Amygdala (tissue), 56 donors: Measurements from ENCODE around the gene YLPM1.
A peak's percentile ranks its signal among the peaks of the same experiment; 100 is the strongest.

ENCODE experiments used
- DNase-seq, 56 donors: peaks; one replicate each; lab custom pipeline; 2025; lab: John Stamatoyannopoulos, UW

Gene YLPM1

GRCh38 chr14:74785056-74785613 is 22.0 kb downstream of the YLPM1 start:
- DNase-seq = no peak

- no peak for DNase-seq
Measured at GRCh38 chr14:74786796-74787315, 23.7 kb downstream of the YLPM1 start.

- DNase-seq = no peak
Measured at GRCh38 chr14:74792249-74793039, 29.3 kb downstream of the YLPM1 start.

DNA sequence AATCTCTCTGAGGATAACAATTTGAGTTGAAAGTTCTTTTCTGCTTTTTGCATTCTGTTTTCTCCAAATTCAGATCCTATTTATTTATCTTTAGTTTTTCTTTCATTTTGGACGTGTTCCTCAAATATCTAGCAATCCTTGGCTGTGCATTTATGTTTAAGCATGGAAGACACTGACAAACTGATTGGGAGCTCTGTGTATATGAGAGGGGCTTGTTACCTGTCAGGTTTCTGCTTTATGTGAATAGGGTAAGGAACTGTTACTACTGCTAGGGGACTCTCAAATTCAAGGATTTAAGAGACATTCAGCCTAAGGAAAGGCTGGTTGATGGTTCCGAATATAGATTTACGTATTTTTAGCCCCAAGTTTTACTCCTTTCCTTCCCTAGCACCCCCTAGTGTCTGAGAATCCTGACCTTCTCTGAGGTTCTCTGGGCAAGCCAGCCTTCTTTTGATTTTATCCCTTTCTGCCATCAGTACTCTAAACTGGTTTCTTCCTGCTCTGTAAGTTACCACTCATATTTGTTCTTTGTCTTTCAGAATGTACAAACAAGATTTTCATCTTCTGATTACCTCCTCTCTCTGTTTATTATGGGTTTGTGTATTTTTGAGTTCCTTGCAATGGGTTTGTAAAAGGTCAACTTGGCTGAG is 30.5 kb downstream of the YLPM1 start:
- no peak for DNase-seq

- DNase-seq = no peak
Measured at GRCh38 chr14:74794947-74795346, 31.8 kb downstream of the YLPM1 start.

- DNase-seq = no peak
Measured at GRCh38 chr14:74799765-74800164, 36.6 kb downstream of the YLPM1 start.

DNA sequence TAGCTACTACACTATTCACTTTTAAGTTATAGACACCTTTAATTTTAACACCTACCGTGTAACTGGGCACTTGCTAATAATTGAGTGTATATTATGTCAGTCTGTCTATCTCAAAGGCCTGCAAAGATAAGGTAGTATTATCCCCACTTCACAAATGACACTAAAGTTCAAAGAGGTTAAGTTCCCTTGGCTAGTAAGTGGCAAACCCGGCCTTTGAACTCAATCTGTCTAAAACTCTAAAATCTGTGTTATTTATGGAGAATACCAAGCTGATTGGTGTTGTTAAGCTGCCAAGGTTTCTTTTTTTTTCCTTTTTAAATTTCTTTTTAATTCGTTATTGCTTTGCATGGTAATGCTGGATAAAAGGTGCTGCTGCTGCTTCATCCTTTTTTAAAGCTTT is 37.7 kb downstream of the YLPM1 start:
- no peak for DNase-seq

GRCh38 chr14:74801396-74801795 is 38.3 kb downstream of the YLPM1 start:
- DNase-seq = no peak

DNA sequence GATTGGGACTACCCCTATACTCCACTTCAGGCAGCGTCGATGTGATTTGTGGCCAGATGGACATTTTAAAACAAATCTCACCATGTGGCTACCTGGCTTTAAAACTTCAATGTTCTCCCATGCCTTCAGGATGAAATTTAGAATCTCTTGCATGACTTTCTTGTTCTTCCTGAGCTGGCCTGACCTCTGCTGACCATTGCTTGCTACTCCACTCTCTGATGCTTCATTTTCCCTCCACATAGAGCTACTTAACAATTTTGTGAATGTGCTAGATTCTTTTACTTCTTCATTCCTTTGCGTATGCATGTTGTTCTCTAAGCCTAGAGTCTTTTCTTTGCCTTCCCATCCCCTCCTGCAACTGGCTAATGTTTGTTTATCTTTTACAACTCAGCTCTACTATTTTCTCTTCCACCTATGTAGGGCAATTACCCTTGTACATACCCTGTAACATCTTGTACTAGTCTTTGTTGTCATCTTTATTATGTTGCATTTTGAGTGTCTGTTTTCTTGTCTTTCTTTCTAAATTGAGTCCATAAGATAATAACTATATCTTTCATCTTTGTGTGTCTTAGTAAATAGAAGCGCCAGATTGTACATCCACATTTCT is 41.2 kb downstream of the YLPM1 start:
- peak in 4 of 56 donors; percentile 0 to 4 (median 1) for DNase-seq

DNA sequence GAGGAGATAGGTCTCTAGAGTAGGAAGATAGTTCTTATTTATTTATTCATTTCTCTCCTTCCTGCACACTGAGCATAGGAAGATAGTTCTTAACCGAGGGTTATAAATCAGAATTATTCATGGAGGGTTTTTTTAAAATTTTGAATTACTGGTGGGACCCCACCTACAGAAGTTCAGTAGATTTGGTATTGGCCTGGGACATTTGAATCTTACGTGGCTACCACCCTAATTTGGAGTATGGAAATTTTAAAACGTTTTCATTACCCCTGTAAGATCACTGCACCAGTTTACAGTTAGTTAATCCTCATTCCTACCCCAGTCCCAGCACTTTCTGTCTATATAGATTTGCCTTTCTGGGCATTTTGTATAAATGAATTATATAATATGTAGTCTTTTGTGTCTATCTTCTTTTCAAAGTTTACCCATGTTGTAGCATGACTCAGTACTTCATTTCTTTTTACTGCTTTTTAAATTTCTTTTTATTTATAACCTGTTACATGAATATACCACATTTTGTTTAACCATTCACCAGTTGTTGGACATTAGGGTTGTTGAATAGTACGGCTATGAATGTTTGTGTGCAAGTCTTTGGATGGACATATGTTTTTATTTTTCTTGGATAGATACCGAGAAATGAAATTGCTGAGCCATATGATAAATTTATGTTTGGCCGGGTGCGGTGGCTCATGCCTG is 44.9 kb downstream of the YLPM1 start:
- DNase-seq = no peak

DNA sequence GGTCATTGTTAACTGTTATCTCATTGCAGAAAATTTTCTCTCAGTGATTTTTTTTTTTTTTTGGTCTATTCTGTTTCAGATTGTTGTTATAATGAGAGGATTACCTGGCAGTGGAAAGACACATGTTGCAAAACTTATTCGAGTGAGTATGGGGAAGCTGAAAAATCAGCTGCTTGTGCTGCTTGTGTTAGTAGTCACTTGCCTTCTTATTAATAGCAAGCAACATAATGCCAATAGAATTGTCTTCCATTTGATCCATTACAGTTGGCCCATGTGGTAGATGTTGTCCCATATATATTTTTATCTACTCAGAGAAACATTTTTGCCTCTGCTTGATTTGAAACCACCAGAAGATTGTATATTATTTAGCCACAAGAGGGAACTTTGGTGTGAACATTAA is 53.0 kb downstream of the YLPM1 start:
- no peak for DNase-seq

- no peak for DNase-seq
Measured at GRCh38 chr14:74820288-74820687, 57.2 kb downstream of the YLPM1 start.

DNA sequence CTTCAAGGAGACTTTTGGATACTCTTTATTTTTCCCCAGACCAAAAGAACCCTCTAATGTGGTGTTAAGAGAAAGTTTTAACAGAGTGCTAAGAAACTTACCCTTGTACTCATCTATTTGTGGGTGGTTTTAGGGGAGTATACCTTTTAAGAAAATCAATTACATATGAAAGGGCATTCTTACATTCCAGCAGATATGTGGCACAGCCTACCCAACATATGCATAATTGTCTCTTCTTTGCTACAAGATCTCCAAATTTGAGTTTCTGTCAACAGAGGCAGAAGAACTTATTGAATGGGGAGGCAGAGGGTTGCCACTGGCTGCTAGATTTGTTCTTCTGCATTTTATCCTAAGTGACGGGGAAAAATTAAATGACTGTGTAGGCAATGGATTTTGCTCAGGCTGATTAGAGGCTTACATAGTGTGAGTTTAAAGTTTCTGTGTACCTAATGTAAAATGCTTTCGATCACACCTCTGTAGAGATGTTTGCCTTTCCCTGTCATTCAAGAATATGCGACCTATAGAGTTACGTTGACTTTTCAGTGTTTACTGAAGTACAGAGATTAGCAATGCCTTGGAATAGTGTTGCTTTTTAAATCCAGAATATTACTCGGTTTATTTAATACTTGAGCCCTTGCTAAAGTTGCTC is 58.3 kb downstream of the YLPM1 start:
- no peak for DNase-seq

DNA sequence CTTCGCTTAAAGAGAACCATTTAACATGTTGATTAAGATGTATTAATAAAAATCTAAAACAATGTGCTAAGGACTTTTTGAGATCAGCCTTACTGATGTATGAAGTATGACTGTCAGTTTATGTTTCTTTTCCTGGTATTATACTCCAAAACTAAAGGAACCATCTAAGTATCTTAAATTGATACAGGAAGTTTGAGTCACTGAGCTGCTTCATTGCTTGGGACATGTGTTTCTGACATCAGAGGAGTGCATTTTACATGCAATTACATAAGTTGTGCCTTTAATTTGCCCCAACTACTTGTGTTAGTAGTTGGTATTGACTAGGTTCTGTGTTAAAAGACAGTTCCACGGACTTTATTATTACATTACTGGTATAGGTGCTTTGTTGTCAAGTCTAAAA is 61.9 kb downstream of the YLPM1 start:
- DNase-seq = no peak

- no peak for DNase-seq
Measured at GRCh38 chr14:74826574-74826973, 63.5 kb downstream of the YLPM1 start.

GRCh38 chr14:74829251-74829650 is 66.1 kb downstream of the YLPM1 start:
- no peak for DNase-seq

DNA sequence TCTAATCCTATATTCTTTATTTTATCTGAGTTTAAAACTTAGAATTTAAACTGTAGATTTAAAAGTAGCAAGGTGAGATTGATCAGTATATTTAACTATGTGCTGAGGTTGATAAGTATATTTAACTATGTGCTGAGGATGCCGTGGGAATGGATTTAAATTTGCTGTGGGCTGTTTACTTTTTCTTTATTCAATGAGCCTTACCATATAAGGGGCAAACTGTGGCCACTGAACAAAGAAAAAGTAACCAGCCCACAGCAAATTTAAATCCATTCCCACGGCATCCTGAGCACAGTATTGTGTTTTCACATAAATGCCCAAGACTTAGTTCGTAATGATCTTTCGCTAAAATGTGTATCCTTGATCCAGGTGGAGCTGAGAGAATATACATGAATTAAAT is 69.7 kb downstream of the YLPM1 start:
- DNase-seq = no peak

- DNase-seq = no peak
Measured at GRCh38 chr14:74834692-74835392, 71.7 kb downstream of the YLPM1 start.

DNA sequence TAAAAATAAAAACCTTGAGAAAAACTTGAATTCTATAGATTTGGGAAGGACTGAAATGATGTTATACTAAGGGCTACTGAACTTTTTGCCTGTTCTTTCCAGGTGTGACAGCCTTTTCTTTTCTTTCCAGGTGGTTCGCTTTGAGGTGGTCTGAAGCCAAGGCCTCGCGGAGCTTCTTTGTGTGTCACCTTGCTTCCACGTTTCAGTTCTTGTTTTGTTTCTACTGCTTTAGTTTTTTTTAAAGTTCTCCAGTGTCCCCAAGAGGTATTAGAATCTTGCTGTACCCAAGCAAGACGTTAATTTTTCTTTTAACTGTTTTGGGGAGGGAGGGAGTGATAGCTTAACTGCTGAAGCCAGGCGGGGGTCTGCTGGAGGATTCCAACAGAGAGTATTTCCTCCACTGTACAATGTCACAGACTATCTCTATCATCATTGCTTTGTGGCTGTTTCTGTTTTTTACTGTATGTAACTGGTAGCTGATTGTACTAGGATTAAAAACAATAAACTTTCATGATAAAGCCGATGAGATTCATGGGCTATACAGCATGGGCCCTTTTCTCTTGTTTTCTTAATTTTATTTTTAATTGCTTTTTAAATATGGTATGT is 72.6 kb downstream of the YLPM1 start:
- DNase-seq = no peak
